IMR-90 (cell line): Measurements from ENCODE around the gene SYT5. TPM values are rescaled to one million over a fixed set of nuclear protein-coding genes. Genes with fewer than 3 reads are reported as not detected.

Experiments
- ATAC-seq: fragments of 200-7000 bp; cut with Tn5 transposase; 2 replicates; pipeline ENCODE4 v1.9.1; 2020; ENCODE audit warnings: low read depth, mild to moderate bottlenecking, moderate library complexity
- BruUV-seq: library from RNA; stranded (reverse); fragments of 400-500 nt; replicated peaks from 2 replicates; lab custom pipeline; 2021; lab: Mats Ljungman, UMichigan
- CTCF ChIA-PET: fragments of 300-600 bp; formaldehyde crosslinking; extraction: SDS; loops from one replicate; lab custom pipeline; 2021; ENCODE audit warnings: antibody characterized with exemption; lab: Yijun Ruan, JAX
- POLR2A ChIA-PET: fragments of 300-600 bp; sonication (Branson Sonifier 250); formaldehyde crosslinking; loops from one replicate; lab custom pipeline; 2022; ENCODE audit warnings: antibody characterized with exemption; ENCODE audit not compliant: unreplicated experiment; lab: Charles Lee
- DNase-seq: peaks from one replicate; pipeline ENCODE4 v3.0.0; 2013
- H2AFZ ChIP-seq: replicated peaks from 2 replicates; pipeline ENCODE3; 2013; ENCODE audit warnings: low read length, mild to moderate bottlenecking; ENCODE audit not compliant: poor library complexity
- H2AK5ac ChIP-seq: 2 replicates; pipeline ENCODE4 v1.6.1; 2013; ENCODE audit warnings: low read depth, low read length, inconsistent platforms
- H2AK9ac ChIP-seq: replicated peaks from 2 replicates; pipeline ENCODE3; 2013; ENCODE audit warnings: mild to moderate bottlenecking, low read depth, low read length, moderate library complexity; ENCODE audit not compliant: poor library complexity
- H2BK120ac ChIP-seq: 2 replicates; pipeline ENCODE4 v1.6.1; 2013; ENCODE audit warnings: low read depth, low read length, inconsistent platforms
- H2BK15ac ChIP-seq: 3 replicates; pipeline ENCODE4 v1.6.1; 2013; ENCODE audit warnings: low read depth, low read length, inconsistent platforms
- H2BK20ac ChIP-seq: 2 replicates; pipeline ENCODE4 v1.6.1; 2013; ENCODE audit warnings: low read depth, mild to moderate bottlenecking, inconsistent platforms, low read length, moderate library complexity
- H2BK5ac ChIP-seq: 2 replicates; pipeline ENCODE4 v1.6.1; 2013; ENCODE audit warnings: mild to moderate bottlenecking, low read depth, low read length, inconsistent platforms; ENCODE audit not compliant: poor library complexity, severe bottlenecking
- H3K14ac ChIP-seq: replicated peaks from 2 replicates; pipeline ENCODE4 v1.6.1; 2013; ENCODE audit warnings: low read depth, low read length, inconsistent platforms
- H3K18ac ChIP-seq: 2 replicates; pipeline ENCODE4 v1.6.1; 2013; ENCODE audit warnings: low read depth, low read length, control low read depth
- H3K23ac ChIP-seq: 2 replicates; pipeline ENCODE4 v1.6.1; 2013; ENCODE audit warnings: low read depth, low read length, inconsistent platforms
- H3K27ac ChIP-seq: 2 replicates; pipeline ENCODE4 v1.5.1; 2013; ENCODE audit warnings: mild to moderate bottlenecking, control low read depth, low read length; ENCODE audit not compliant: insufficient read depth
- H3K27me3 ChIP-seq: 2 replicates; pipeline ENCODE4 v1.6.1; 2013; ENCODE audit warnings: low read length; ENCODE audit not compliant: control insufficient read depth, insufficient read depth
- H3K36me3 ChIP-seq: 2 replicates; pipeline ENCODE4 v1.6.1; 2013; ENCODE audit warnings: low read length, mixed read lengths; ENCODE audit not compliant: control insufficient read depth, insufficient read depth
- H3K4ac ChIP-seq: 2 replicates; pipeline ENCODE4 v1.6.1; 2013; ENCODE audit warnings: low read depth, low read length, inconsistent platforms
- H3K4me1 ChIP-seq: 2 replicates; pipeline ENCODE4 v1.6.1; 2013; ENCODE audit warnings: low read length, mixed read lengths; ENCODE audit not compliant: control insufficient read depth, insufficient read depth
- H3K4me2 ChIP-seq: 2 replicates; pipeline ENCODE4 v1.6.1; 2013; ENCODE audit warnings: low read depth, mild to moderate bottlenecking, control low read depth, low read length, moderate library complexity
- H3K4me3 ChIP-seq: 2 replicates; pipeline ENCODE4 v1.5.1; 2013; ENCODE audit warnings: low read depth, mild to moderate bottlenecking, control low read depth, low read length, moderate library complexity; ENCODE audit not compliant: insufficient read depth
- H3K56ac ChIP-seq: 2 replicates; pipeline ENCODE4 v1.6.1; 2013; ENCODE audit warnings: low read length, inconsistent platforms; ENCODE audit not compliant: insufficient read depth; ENCODE audit errors: extremely low read depth
- H3K79me1 ChIP-seq, 2 experiments: 2 replicates each; pipeline ENCODE4 v1.6.1; 2013; ENCODE audit warnings: low read length in 2 of 2, inconsistent platforms in 1 of 2, low read depth in 1 of 2
- H3K9ac ChIP-seq: 2 replicates; pipeline ENCODE4 v1.6.1; 2013; ENCODE audit warnings: low read depth, low read length, control low read depth
- H3K9me1 ChIP-seq: 2 replicates; pipeline ENCODE4 v1.6.1; 2013; ENCODE audit warnings: low read length, inconsistent platforms; ENCODE audit not compliant: insufficient read depth
- H3K9me3 ChIP-seq: 2 replicates; pipeline ENCODE4 v1.6.1; 2013; ENCODE audit warnings: low read length; ENCODE audit not compliant: control insufficient read depth, insufficient read depth
- H4K20me1 ChIP-seq: 2 replicates; pipeline ENCODE4 v1.6.1; 2013; ENCODE audit warnings: low read length, inconsistent platforms; ENCODE audit not compliant: insufficient read depth
- H4K5ac ChIP-seq: 2 replicates; pipeline ENCODE4 v1.6.1; 2013; ENCODE audit warnings: mild to moderate bottlenecking, low read depth, low read length, control low read depth
- H4K8ac ChIP-seq, 2 experiments: 2 replicates each; pipeline ENCODE4 v1.6.1; 2013; ENCODE audit warnings: low read depth in 2 of 2, low read length in 2 of 2, control low read depth in 1 of 2, inconsistent platforms in 1 of 2
- H4K91ac ChIP-seq: 2 replicates; pipeline ENCODE4 v1.6.1; 2013; ENCODE audit warnings: low read depth, low read length, inconsistent platforms; ENCODE audit not compliant: insufficient read depth
- BHLHE40 ChIP-seq: fragments of 150-350 bp; IDR thresholded peaks from 2 replicates; pipeline ENCODE4 v1.6.1; 2016; ENCODE audit warnings: mild to moderate bottlenecking, low read depth, low read length
- CEBPB ChIP-seq: IDR thresholded peaks from 2 replicates; pipeline ENCODE4 v1.6.1; 2012; ENCODE audit warnings: low read depth, low read length, improper control_type of control experiment
- CHD1 ChIP-seq: IDR thresholded peaks from 2 replicates; pipeline ENCODE4 v1.6.1; 2012; ENCODE audit warnings: low read depth, low read length, improper control_type of control experiment
- FOS ChIP-seq: fragments of 150-350 bp; IDR thresholded peaks from 2 replicates; pipeline ENCODE4 v1.6.1; 2016; ENCODE audit warnings: low read depth, low read length
- MAFK ChIP-seq: IDR thresholded peaks from 2 replicates; pipeline ENCODE4 v1.6.1; 2012; ENCODE audit warnings: low read depth, low read length, improper control_type of control experiment
- MAZ ChIP-seq: IDR thresholded peaks from 2 replicates; pipeline ENCODE4 v1.6.1; 2012; ENCODE audit warnings: low read depth, mild to moderate bottlenecking, low read length, improper control_type of control experiment, moderate library complexity, borderline replicate concordance
- MXI1 ChIP-seq: IDR thresholded peaks from 2 replicates; pipeline ENCODE4 v1.6.1; 2012; ENCODE audit warnings: low read depth, mild to moderate bottlenecking, low read length, moderate library complexity, borderline replicate concordance
- NFE2L2 ChIP-seq: fragments of 150-350 bp; IDR thresholded peaks from 2 replicates; pipeline ENCODE4 v1.6.1; 2016; ENCODE audit warnings: low read depth, mild to moderate bottlenecking, low read length
- POLR2A ChIP-seq: IDR thresholded peaks from 2 replicates; pipeline ENCODE4 v1.6.1; 2012; ENCODE audit warnings: mild to moderate bottlenecking, low read depth, low read length
- RAD21 ChIP-seq: IDR thresholded peaks from 2 replicates; pipeline ENCODE4 v1.6.1; 2012; ENCODE audit warnings: low read length, improper control_type of control experiment
- RFX5 ChIP-seq: IDR thresholded peaks from 2 replicates; pipeline ENCODE4 v1.8.0; 2012; ENCODE audit warnings: low read depth, mild to moderate bottlenecking, low read length, moderate library complexity
- SMC3 ChIP-seq: fragments of 150-350 bp; IDR thresholded peaks from 2 replicates; pipeline ENCODE4 v1.6.1; 2016; ENCODE audit warnings: low read depth, mild to moderate bottlenecking, antibody characterized with exemption, low read length, moderate library complexity
- WGBS, 2 experiments: methylation state at CpG; one replicate each; pipeline versions ENCODE4 v1.1.5 to v1.1.7; 2013; ENCODE audit warnings: missing lambda C conversion rate in 2 of 2; ENCODE audit not compliant: insufficient read length in 1 of 2; ENCODE audit errors: extremely low coverage in 2 of 2; 5-methylcytosine and 5-hydroxymethylcytosine counted together
- dilution Hi-C: fragments of 300-500 bp; cut with HindIII; formaldehyde crosslinking; loops from one replicate; pipeline ENCODE4 v1.14.3; 2018; ENCODE audit warnings: low sequenced_read_pairs; ENCODE audit not compliant: unreplicated experiment
- in situ Hi-C: fragments of 300-500 bp; cut with MboI; formaldehyde crosslinking; loops from 3 replicates; pipeline ENCODE4 v1.14.3; 2019; ENCODE audit warnings: low sequenced_read_pairs, inconsistent platforms, mixed read lengths
- intact Hi-C: fragments of 100-400 bp; cut with micrococcal nuclease; formaldehyde crosslinking; loops from 2 replicates; pipeline ENCODE4 v1.10.0; 2022
- polyA plus RNA-seq, 3 experiments: library from polyadenylated mRNA; depleted of rRNA; stranded (reverse); fragments of >200 nt; gene quantifications; 2 replicates each; pipeline ENCODE4 v1.2.3, GENCODE V29; 2012; ENCODE audit warnings: low replicate concordance in 1 of 3
- total RNA-seq: library from RNA; depleted of rRNA; stranded (reverse); fragments of >200 nt; gene quantifications from 2 replicates; pipeline ENCODE4 v1.2.3, GENCODE V29; 2012
- TF ChIP-seq, protein P1 (sequence below): fragments of 150-350 bp; IDR thresholded peaks from 2 replicates; pipeline ENCODE4 v1.6.1; 2016; ENCODE audit warnings: low read depth, mild to moderate bottlenecking, low read length, moderate library complexity, borderline replicate concordance
- TF ChIP-seq, protein P2 (sequence below): conservative IDR thresholded peaks from 2 replicates; pipeline ENCODE4 v1.5.1; 2012; ENCODE audit warnings: mild to moderate bottlenecking, low read depth, low read length, improper control_type of control experiment
- TF ChIP-seq, protein P3 (sequence below): fragments of 150-350 bp; IDR thresholded peaks from 2 replicates; pipeline ENCODE4 v1.6.1; 2017; ENCODE audit warnings: mild to moderate bottlenecking, antibody characterized with exemption, low read length, low read depth

Gene SYT5
- total and polyA plus RNA-seq, 2 of the 4 experiments (the other 2 are of a cell fraction), result under 0.01 to 0.15 TPM

DNA sequence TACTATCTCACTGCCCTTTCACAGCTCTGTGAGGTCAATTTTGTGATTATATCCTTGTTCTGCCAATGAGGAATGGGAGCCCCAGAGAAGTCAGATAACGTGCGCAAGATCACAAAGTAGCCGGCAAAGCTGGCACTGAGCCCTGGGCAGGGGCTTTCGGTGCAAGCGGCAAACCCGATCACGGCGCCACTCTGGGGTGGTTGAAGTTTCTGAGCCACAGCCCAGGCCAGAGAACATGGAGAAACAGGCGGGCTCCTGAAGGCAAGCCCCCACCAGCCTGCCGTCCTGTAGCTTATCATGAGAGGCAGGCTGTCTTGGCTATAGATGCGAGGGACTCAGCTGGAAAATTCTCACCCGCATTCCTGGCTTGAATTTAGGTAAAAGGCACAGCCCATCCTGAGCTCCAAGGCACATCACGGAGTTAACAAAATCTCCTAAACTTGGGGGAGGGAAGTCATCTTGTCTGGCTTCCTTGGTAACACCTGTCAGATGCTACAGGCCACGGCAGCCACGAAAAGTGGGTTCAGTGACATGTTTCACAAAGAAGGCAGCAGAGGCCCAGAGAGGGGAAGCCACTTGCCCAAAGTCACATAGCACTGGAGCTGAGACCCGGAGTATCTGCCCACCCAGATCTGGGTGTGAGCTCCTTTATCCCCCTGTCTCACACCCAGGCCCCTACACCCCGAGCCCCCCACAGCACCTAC, 43.5 kb downstream of the SYT5 start:
- POLR2A ChIA-PET, result no interaction called here
- TF ChIP-seq MAFK (no peak), SMC3 (no peak), BHLHE40 (no peak), NFE2L2 (no peak), CHD1 (no peak), MXI1 (no peak), RFX5 (no peak), CEBPB (no peak), RAD21 (no peak), FOS (no peak), POLR2A (no peak), MAZ (no peak)
- TF ChIP-seq, protein P1, sequence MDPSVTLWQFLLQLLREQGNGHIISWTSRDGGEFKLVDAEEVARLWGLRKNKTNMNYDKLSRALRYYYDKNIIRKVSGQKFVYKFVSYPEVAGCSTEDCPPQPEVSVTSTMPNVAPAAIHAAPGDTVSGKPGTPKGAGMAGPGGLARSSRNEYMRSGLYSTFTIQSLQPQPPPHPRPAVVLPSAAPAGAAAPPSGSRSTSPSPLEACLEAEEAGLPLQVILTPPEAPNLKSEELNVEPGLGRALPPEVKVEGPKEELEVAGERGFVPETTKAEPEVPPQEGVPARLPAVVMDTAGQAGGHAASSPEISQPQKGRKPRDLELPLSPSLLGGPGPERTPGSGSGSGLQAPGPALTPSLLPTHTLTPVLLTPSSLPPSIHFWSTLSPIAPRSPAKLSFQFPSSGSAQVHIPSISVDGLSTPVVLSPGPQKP, result no peak
- TF ChIP-seq, protein P2, sequence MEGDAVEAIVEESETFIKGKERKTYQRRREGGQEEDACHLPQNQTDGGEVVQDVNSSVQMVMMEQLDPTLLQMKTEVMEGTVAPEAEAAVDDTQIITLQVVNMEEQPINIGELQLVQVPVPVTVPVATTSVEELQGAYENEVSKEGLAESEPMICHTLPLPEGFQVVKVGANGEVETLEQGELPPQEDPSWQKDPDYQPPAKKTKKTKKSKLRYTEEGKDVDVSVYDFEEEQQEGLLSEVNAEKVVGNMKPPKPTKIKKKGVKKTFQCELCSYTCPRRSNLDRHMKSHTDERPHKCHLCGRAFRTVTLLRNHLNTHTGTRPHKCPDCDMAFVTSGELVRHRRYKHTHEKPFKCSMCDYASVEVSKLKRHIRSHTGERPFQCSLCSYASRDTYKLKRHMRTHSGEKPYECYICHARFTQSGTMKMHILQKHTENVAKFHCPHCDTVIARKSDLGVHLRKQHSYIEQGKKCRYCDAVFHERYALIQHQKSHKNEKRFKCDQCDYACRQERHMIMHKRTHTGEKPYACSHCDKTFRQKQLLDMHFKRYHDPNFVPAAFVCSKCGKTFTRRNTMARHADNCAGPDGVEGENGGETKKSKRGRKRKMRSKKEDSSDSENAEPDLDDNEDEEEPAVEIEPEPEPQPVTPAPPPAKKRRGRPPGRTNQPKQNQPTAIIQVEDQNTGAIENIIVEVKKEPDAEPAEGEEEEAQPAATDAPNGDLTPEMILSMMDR, result no peak
- TF ChIP-seq, protein P3, sequence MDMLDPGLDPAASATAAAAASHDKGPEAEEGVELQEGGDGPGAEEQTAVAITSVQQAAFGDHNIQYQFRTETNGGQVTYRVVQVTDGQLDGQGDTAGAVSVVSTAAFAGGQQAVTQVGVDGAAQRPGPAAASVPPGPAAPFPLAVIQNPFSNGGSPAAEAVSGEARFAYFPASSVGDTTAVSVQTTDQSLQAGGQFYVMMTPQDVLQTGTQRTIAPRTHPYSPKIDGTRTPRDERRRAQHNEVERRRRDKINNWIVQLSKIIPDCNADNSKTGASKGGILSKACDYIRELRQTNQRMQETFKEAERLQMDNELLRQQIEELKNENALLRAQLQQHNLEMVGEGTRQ, result no peak

More for the DNA sequence above, 43.5 kb downstream of the SYT5 start:
- Histone ChIP-seq H3K27me3 (peaks cover 23% of the 10 kb centered on the region), H3K9me3 (no peaks in the 10 kb centered on the region), H3K36me3 (no peaks in the 10 kb centered on the region), H3K18ac (no peak overlapping the region), H3K4me1 (no peaks in the 10 kb centered on the region; the same call in 1 of the 2 replicates), H3K14ac (no peak overlapping the region), H3K79me1 (no peaks in the 10 kb centered on the region), H2BK120ac (no peak overlapping the region), H4K5ac (no peak overlapping the region), H3K9ac (no peak overlapping the region), H3K4me3 (no peak overlapping the region), H4K20me1 (no peaks in the 10 kb centered on the region), H2AK9ac (no peak overlapping the region), H2BK15ac (no peak overlapping the region), H3K9me1 (no peaks in the 10 kb centered on the region), H2AK5ac (no peak overlapping the region), H2BK5ac (no peak overlapping the region), H3K23ac (no peak overlapping the region), H3K4me2 (no peak overlapping the region), H4K91ac (no peak overlapping the region), H3K27ac (no peak overlapping the region), H4K8ac (no peak overlapping the region), H3K56ac (no peak overlapping the region), H2AFZ (no peak overlapping the region), H3K4ac (no peak overlapping the region), H2BK20ac (no peak overlapping the region)
- DNase-seq, result no peak
- BruUV-seq, result no TSS peak
- CTCF ChIA-PET, result no interaction called here
- in situ Hi-C loops, result loop anchor here (5.0 kb wide), 1 partner anchor 281 kb away; no protein-coding TSS in a partner anchor
- dilution Hi-C loops, result no loop called here
- ATAC-seq, result no peak
- intact Hi-C loops, result no loop called here
- WGBS, 2 experiments, result 74% methylated on average over 10 of the region's 17 CpGs; no CpG with 5 or more reads in 1 of the 2 experiments
